Islet of Langerhans (tissue), 1 donor: Measurements from ENCODE around the gene PSMD3.
"Not testable (repeated sequence)": the region's sequence is repeated elsewhere in the genome, so short reads cannot be mapped to it uniquely, and the experiment has no call there.

ENCODE experiments used
- FAIRE-seq: peaks from one replicate; lab custom pipeline; 2011; peaks lifted over from hg19 to GRCh38; lab: Jason Lieb, UNC

Gene PSMD3

DNA sequence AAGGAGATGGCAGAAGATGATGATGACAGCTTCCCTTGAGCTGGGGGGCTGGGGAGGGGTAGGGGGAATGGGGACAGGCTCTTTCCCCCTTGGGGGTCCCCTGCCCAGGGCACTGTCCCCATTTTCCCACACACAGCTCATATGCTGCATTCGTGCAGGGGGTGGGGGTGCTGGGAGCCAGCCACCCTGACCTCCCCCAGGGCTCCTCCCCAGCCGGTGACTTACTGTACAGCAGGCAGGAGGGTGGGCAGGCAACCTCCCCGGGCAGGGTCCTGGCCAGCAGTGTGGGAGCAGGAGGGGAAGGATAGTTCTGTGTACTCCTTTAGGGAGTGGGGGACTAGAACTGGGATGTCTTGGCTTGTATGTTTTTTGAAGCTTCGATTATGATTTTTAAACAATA lies 16.9 kb downstream of the PSMD3 start:
- no peak for FAIRE-seq

GRCh38 chr17:39999067-39999466 lies 18.5 kb downstream of the PSMD3 start:
- FAIRE-seq: no peak

DNA sequence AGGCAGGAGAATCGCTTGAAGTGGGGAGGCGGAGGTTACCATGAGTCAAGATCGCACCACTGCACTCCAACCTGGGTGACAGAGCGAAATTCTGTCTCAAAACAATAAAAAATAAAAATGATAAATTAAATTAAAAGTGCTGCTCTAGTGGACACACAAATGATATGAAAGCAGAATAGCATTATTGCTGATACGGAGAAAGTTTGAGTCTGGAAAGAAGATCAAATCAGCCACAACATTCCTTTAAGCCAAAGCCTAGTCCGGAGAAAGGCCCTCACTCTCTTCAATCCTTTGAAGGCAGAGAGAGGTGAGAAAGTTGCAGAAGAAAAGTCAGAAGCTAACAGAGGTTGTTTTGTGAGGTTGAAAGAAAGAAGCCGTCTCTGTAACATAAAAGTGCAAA lies 19.6 kb downstream of the PSMD3 start:
- no peak for FAIRE-seq

- FAIRE-seq: not testable (repeated sequence)
Measured at GRCh38 chr17:40001335-40001734, 20.7 kb downstream of the PSMD3 start.

DNA sequence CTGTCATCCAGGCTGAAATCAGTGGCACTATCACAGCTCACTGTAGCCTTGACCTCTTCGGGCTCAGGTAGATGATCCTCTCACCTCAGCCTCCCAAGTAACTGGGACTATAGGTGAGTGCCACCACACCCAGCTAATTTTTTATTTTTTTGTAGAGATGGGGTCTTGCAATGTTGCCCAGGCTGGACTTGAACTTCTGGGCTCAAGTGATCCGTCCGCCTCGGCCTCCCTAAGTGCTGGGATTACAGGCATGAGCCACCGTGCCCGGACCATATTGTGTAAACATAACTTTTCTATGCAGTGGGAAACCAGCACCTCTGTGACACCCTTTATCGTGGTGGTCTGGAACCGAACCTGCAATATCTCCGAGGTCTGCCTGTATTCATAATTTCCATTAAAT lies 23.5 kb downstream of the PSMD3 start:
- no peak for FAIRE-seq

DNA sequence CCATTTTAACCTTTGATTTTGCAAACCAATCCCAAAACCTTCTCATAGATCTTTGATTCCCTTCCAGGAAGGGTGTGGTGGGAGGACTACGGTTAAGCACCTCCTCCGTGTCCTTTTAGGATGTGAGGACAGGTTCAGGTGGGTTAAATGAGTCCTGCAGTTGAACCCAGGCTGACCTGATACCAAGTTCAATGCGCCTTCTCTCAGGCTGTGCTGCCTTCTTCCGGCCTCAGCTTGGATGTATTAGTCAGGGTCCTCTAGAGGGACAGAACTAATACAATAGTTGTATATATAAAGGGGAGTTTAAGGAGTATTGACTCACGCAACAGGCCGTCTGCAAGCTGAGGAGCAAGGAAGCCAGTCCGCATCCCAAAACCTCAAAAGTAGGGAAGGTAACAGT lies 24.1 kb downstream of the PSMD3 start:
- no peak for FAIRE-seq

GRCh38 chr17:40005520-40005919 lies 24.9 kb downstream of the PSMD3 start:
- no peak for FAIRE-seq

GRCh38 chr17:40010946-40011500 lies 30.4 kb downstream of the PSMD3 start:
- FAIRE-seq: not testable (repeated sequence)

DNA sequence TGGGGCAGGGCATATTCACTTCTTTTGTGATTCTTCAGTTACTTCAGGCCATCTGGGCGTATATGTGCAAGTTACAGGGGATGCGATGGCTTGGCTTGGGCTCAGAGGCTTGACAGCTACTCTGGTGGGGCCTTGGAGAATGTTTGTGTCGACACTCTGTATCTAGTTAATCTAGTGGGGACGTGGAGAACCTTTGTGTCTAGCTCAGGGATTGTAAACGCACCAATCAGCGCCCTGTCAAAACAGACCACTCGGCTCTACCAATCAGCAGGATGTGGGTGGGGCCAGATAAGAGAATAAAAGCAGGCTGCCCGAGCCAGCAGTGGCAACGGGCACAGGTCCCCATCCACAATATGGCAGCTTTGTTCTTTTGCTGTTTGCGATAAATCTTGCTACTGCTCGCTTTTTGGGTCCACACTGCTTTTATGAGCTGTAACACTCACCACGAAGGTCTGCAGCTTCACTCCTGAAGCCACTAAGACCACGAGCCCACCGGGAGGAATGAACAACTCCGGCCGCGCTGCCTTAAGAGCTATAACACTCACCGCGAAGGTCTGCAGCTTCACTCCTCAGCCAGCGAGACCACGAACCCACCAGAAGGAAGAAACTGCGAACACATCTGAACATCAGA lies 31.5 kb downstream of the PSMD3 start:
- FAIRE-seq: not testable (repeated sequence)

GRCh38 chr17:40014375-40014980 lies 33.9 kb downstream of the PSMD3 start:
- no peak for FAIRE-seq

- FAIRE-seq: no peak
Measured at GRCh38 chr17:40015005-40015997, 34.7 kb downstream of the PSMD3 start, which contains the start of gene CSF3. CSF3 (plus strand) TSS chr17:40015440; CDS start chr17:40015475, 35 bp downstream.

DNA sequence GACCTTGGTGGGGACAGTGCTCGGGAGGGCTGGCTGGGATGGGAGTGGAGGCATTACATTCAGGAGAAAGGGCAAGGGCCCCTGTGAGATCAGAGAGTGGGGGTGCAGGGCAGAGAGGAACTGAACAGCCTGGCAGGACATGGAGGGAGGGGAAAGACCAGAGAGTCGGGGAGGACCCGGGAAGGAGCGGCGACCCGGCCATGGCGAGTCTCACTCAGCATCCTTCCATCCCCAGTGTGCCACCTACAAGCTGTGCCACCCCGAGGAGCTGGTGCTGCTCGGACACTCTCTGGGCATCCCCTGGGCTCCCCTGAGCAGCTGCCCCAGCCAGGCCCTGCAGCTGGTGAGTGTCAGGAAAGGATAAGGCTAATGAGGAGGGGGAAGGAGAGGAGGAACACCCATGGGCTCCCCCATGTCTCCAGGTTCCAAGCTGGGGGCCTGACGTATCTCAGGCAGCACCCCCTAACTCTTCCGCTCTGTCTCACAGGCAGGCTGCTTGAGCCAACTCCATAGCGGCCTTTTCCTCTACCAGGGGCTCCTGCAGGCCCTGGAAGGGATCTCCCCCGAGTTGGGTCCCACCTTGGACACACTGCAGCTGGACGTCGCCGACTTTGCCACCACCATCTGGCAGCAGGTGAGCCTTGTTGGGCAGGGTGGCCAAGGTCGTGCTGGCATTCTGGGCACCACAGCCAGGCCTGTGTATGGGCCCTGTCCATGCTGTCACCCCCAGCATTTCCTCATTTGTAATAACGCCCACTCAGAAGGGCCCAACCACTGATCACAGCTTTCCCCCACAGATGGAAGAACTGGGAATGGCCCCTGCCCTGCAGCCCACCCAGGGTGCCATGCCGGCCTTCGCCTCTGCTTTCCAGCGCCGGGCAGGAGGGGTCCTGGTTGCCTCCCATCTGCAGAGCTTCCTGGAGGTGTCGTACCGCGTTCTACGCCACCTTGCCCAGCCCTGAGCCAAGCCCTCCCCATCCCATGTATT lies 35.7 kb downstream of the PSMD3 start:
- no peak for FAIRE-seq

GRCh38 chr17:40017422-40018080 lies 36.9 kb downstream of the PSMD3 start:
- no peak for FAIRE-seq

DNA sequence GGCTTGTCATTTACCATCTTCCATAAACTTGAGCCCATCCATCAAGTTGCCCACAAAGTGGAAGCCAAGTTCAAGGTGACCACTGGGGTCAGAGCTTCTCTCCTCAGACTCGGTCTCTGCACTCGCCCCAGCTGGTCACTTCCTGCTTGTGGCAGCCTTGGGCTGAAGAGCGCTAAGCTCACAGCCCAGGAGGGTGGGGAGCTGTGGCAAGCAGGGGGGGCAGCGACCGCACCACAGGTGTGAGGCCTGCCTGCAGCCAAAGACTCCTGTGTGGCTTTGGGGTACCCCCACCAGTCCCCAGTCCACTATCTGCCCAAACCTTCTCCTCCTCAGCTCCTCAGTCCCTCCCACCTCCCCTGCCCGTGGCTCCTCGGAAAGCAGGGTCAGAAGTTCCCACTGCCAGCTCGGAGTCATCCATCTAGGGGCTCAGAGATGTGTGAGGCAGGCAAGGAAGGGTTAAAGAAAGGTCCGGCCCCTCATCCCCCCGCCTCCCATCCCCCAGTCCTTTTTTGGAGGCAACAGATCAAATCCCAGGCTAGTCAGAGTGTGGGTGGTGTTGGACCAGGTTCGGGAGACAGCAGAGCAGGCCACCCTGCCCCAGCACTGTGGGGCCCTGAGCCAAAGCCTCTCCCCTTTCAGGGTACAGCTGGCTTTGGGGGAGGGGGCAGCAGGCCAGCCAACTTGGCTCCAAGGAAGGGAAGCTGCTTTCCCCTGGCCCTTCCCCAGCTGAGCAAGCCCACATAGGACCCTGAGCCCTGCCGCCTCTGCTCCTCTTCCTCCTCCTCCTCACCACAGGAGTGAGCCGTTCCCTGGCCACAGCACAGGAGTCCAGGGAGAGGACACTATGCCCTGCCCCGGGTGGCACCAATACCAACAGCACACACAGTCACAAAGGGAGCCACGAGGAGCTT lies 37.9 kb downstream of the PSMD3 start:
- no peak for FAIRE-seq

- no peak for FAIRE-seq
Measured at GRCh38 chr17:40019140-40019991, 38.8 kb downstream of the PSMD3 start.

DNA sequence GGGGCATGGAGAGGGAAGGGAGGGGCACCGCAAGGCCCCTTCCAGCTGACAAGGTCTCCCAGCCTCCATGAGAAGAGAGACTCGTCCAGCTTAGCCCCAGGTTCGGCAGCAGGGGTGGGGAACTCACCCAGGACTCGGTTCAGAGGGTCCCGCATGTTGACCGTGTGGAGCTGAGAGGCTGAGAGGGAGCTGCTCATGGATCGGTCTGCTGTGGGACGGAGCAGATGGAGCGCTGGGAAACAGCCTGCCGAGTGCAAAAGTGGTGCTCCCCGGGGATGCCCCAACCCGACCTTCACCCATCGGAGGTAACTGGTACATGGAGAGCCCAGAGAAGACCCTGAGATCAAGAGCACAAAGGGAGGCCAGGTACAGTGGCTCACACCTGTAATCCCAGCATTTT lies 39.5 kb downstream of the PSMD3 start:
- FAIRE-seq: no peak

DNA sequence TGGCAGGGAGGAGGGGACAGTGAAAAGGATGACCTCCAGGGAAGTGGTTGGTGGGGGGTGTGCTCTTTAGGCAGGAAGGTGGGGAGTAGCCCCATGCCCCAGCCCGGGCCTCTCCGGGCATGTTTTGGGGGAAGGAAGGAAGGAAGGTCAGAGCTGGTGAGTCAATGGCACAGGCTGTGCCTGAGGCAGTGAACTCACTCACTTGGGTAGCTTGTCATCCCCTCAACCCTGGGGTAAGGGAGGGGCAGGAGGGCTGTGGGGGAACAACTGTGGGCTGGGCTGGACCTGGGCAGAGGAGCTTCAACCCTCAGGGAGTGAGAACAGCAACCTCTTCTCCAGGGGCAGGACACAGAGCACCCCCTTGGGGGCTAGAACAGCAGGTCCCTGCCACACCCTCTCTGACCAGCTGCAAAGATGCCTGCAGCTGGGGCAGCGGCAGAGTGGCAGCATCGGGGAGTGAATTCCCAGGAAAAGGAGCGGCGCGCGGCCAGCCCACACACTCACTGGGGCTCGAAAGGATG lies 40.9 kb downstream of the PSMD3 start:
- FAIRE-seq: no peak

GRCh38 chr17:40022497-40022896 lies 41.9 kb downstream of the PSMD3 start:
- no peak for FAIRE-seq
